ENCODE data around the gene HINFP.

- TF ChIP-seq CTCF (conservative IDR thresholded peaks at IDR 0.05 in 1 of 2, IDR thresholded peaks at IDR 0.05 in 1 of 2; ENCODE audit: extremely low read depth in 1 of 2, insufficient read depth in 1 of 2, low read depth in 1 of 2, low read length in 2 of 2) = peak; percentile 46 to 61
- no peak for TF ChIP-seq EZH2 (IDR thresholded peaks at IDR 0.05; ENCODE audit: borderline replicate concordance, low read length)
Measured at GRCh38 chr11:119100246-119100970, 21.0 kb upstream of the HINFP start.

Data from mammary epithelial cell (primary cell).